ENCODE measurements around the gene CCDC38.
"Not testable (repeated sequence)": the region's sequence is repeated elsewhere in the genome, so short reads cannot be mapped to it uniquely, and the experiment has no call there.

The CCDC38 gene

GRCh38 chr12:95976416-95976832, 34.0 kb upstream of the CCDC38 start:
- no peak for TF ChIP-seq CTCF (IDR thresholded peaks at IDR 0.05; ENCODE audit: borderline replicate concordance, control extremely low read depth, extremely low read depth, insufficient read depth, missing control alignments)
- no peak for DNase-seq (ENCODE audit: low spot score)
- in situ Hi-C loops (cut with MboI; ENCODE audit: low sequenced_read_pairs, unreplicated experiment) = no loop called here

GRCh38 chr12:95975491-95975890, 33.1 kb upstream of the CCDC38 start:
- TF ChIP-seq CTCF (IDR thresholded peaks at IDR 0.05; ENCODE audit: borderline replicate concordance, control extremely low read depth, extremely low read depth, insufficient read depth, missing control alignments) = no peak
- in situ Hi-C loops (cut with MboI; ENCODE audit: low sequenced_read_pairs, unreplicated experiment) = no loop called here
- DNase-seq (ENCODE audit: low spot score) = no peak

GRCh38 chr12:95974358-95974757, 31.9 kb upstream of the CCDC38 start:
- in situ Hi-C loops (cut with MboI; ENCODE audit: low sequenced_read_pairs, unreplicated experiment) = no loop called here
- no peak for TF ChIP-seq CTCF (IDR thresholded peaks at IDR 0.05; ENCODE audit: borderline replicate concordance, control extremely low read depth, extremely low read depth, insufficient read depth, missing control alignments)

GRCh38 chr12:95972832-95973456, 30.5 kb upstream of the CCDC38 start:
- no peak for TF ChIP-seq CTCF (IDR thresholded peaks at IDR 0.05; ENCODE audit: borderline replicate concordance, control extremely low read depth, extremely low read depth, insufficient read depth, missing control alignments)
- in situ Hi-C loops (cut with MboI; ENCODE audit: low sequenced_read_pairs, unreplicated experiment) = no loop called here
- DNase-seq (ENCODE audit: low spot score) = no peak

More at GRCh38 chr12:95974358-95974757, 31.9 kb upstream of the CCDC38 start:
- no peak for DNase-seq (ENCODE audit: low spot score)

- no peak for TF ChIP-seq CTCF (IDR thresholded peaks at IDR 0.05; ENCODE audit: borderline replicate concordance, control extremely low read depth, extremely low read depth, insufficient read depth, missing control alignments)
- DNase-seq (ENCODE audit: low spot score) = no peak
- in situ Hi-C loops (cut with MboI; ENCODE audit: low sequenced_read_pairs, unreplicated experiment) = no loop called here
These were observed 28.5 kb upstream of the CCDC38 start for GRCh38 chr12:95970905-95971304.

- in situ Hi-C loops (cut with MboI; ENCODE audit: low sequenced_read_pairs, unreplicated experiment); DNase-seq (ENCODE audit: low spot score): not testable (repeated sequence)
These were observed 26.7 kb upstream of the CCDC38 start for GRCh38 chr12:95969116-95969515.

GRCh38 chr12:95967301-95967700, 24.9 kb upstream of the CCDC38 start:
- in situ Hi-C loops (cut with MboI; ENCODE audit: low sequenced_read_pairs, unreplicated experiment) = no loop called here
- DNase-seq (ENCODE audit: low spot score) = no peak
- no peak for TF ChIP-seq CTCF (IDR thresholded peaks at IDR 0.05; ENCODE audit: borderline replicate concordance, control extremely low read depth, extremely low read depth, insufficient read depth, missing control alignments)

All from GM13976 (cell line).